A673 (cell line): ENCODE measurements around the gene PARD3.

Experiments
- EZH2 ChIP-seq: fragments of 200-600 bp; sonication (generic); IDR thresholded peaks from 2 replicates; pipeline ENCODE4 v1.6.1; 2017; ENCODE audit warnings: borderline replicate concordance, low read depth, mild to moderate bottlenecking, mixed read lengths, antibody characterized with exemption, low read length; ENCODE audit not compliant: poor library complexity, severe bottlenecking
- TF ChIP-seq, protein P1 (sequence below): fragments of 300-800, 200-600 bp; sonication (generic); conservative IDR thresholded peaks from 2 replicates; pipeline ENCODE4 v1.5.1; 2017; ENCODE audit warnings: low read depth, mild to moderate bottlenecking, antibody characterized with exemption, low read length, moderate library complexity, mixed read lengths

DNA sequence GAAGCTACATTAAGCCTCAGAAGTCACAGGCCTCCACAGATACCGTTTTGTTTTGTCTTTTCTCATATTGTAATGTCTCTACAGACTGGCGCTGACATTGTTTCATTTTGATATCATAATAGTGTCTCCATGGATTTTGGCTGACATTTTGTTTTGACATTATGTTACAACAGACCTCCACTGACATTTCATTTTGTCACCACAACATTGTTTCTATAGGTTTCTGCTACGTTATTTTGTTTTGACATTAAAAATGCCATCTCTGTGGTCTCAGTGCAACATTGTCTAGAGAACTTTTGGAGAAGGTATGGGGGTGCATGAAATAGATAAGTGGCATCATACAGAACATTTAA is 666.8 kb downstream of the PARD3 start:
- TF ChIP-seq, protein P1, sequence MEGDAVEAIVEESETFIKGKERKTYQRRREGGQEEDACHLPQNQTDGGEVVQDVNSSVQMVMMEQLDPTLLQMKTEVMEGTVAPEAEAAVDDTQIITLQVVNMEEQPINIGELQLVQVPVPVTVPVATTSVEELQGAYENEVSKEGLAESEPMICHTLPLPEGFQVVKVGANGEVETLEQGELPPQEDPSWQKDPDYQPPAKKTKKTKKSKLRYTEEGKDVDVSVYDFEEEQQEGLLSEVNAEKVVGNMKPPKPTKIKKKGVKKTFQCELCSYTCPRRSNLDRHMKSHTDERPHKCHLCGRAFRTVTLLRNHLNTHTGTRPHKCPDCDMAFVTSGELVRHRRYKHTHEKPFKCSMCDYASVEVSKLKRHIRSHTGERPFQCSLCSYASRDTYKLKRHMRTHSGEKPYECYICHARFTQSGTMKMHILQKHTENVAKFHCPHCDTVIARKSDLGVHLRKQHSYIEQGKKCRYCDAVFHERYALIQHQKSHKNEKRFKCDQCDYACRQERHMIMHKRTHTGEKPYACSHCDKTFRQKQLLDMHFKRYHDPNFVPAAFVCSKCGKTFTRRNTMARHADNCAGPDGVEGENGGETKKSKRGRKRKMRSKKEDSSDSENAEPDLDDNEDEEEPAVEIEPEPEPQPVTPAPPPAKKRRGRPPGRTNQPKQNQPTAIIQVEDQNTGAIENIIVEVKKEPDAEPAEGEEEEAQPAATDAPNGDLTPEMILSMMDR, result no peak
- no peak for TF ChIP-seq EZH2
